ENCODE results near the gene LY6G5C. TPM values are rescaled to one million over a fixed set of nuclear protein-coding genes. Genes with fewer than 3 reads are reported as not detected.

Gene LY6G5C
- total and polyA plus RNA-seq, 9 of the 15 experiments (the other 6 are each of a cell fraction or from before 2014, with no cell fraction given), result 0.10 to 0.67 (median 0.46) TPM; not detected in 4

- TF ChIP-seq, protein P1, sequence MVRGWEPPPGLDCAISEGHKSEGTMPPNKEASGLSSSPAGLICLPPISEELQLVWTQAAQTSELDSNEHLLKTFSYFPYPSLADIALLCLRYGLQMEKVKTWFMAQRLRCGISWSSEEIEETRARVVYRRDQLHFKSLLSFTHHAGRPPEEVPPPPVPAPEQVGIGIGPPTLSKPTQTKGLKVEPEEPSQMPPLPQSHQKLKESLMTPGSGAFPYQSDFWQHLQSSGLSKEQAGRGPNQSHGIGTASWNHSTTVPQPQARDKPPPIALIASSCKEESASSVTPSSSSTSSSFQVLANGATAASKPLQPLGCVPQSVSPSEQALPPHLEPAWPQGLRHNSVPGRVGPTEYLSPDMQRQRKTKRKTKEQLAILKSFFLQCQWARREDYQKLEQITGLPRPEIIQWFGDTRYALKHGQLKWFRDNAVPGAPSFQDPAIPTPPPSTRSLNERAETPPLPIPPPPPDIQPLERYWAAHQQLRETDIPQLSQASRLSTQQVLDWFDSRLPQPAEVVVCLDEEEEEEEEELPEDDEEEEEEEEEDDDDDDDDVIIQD (CRISPR knock-in tag; IDR thresholded peaks at IDR 0.05), result no peak; the same call in 1 of the 2 replicates
- TF ChIP-seq XRCC5 (IDR thresholded peaks at IDR 0.05; ENCODE audit: low read depth, low read length), result 0 out of 2 replicates have a peak, but pooled peaks have one; percentile 61
- 0 out of 2 replicates have a peak, but pooled peaks have one; percentile 49 for TF ChIP-seq NR2C2 (CRISPR knock-in tag; IDR thresholded peaks at IDR 0.05)
- TF ChIP-seq NR2C2 (tag; IDR thresholded peaks at IDR 0.05), result peak; percentile 81
- TF ChIP-seq ZNF354B (CRISPR knock-in tag; IDR thresholded peaks at IDR 0.05), result no peak
- peak; percentile 100 for TF ChIP-seq MTA3 (IDR thresholded peaks at IDR 0.05; ENCODE audit: borderline replicate concordance)
- TF ChIP-seq, protein P2, sequence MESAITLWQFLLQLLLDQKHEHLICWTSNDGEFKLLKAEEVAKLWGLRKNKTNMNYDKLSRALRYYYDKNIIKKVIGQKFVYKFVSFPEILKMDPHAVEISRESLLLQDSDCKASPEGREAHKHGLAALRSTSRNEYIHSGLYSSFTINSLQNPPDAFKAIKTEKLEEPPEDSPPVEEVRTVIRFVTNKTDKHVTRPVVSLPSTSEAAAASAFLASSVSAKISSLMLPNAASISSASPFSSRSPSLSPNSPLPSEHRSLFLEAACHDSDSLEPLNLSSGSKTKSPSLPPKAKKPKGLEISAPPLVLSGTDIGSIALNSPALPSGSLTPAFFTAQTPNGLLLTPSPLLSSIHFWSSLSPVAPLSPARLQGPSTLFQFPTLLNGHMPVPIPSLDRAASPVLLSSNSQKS (CRISPR knock-in tag; IDR thresholded peaks at IDR 0.05), result no peak
- TF ChIP-seq MBD2 (IDR thresholded peaks at IDR 0.05; ENCODE audit: borderline replicate concordance, low read depth), result peak; percentile 95
- TF ChIP-seq XRCC3 (IDR thresholded peaks at IDR 0.05), result no peak
- no peak for TF ChIP-seq ZNF12 (CRISPR knock-in tag; IDR thresholded peaks at IDR 0.05)
- TF ChIP-seq, protein P3, sequence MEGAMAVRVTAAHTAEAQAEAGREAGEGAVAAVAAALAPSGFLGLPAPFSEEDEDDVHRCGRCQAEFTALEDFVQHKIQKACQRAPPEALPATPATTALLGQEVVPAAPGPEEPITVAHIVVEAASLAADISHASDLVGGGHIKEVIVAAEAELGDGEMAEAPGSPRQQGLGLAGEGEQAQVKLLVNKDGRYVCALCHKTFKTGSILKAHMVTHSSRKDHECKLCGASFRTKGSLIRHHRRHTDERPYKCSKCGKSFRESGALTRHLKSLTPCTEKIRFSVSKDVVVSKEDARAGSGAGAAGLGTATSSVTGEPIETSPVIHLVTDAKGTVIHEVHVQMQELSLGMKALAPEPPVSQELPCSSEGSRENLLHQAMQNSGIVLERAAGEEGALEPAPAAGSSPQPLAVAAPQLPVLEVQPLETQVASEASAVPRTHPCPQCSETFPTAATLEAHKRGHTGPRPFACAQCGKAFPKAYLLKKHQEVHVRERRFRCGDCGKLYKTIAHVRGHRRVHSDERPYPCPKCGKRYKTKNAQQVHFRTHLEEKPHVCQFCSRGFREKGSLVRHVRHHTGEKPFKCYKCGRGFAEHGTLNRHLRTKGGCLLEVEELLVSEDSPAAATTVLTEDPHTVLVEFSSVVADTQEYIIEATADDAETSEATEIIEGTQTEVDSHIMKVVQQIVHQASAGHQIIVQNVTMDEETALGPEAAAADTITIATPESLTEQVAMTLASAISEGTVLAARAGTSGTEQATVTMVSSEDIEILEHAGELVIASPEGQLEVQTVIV (CRISPR knock-in tag; IDR thresholded peaks at IDR 0.05; ENCODE audit: borderline replicate concordance), result peak; percentile 91
- peak; percentile 46; the same call in 1 of the 2 replicates for TF ChIP-seq ZEB2 (IDR thresholded peaks at IDR 0.05)
- peak; percentile 84; the same call in 1 of the 2 replicates for TF ChIP-seq ZNF212 (CRISPR knock-in tag; IDR thresholded peaks at IDR 0.05)
- TF ChIP-seq E2F1 (CRISPR knock-in tag; IDR thresholded peaks at IDR 0.05), result peak; percentile 3; the same call in 1 of the 2 replicates
- peak; percentile 39 for TF ChIP-seq EGR1 (conservative IDR thresholded peaks at IDR 0.05)
- peak; percentile 44; the same call in 1 of the 2 replicates for TF ChIP-seq ZSCAN29 (IDR thresholded peaks at IDR 0.05)
- TF ChIP-seq TAF1 (IDR thresholded peaks at IDR 0.05; ENCODE audit: control insufficient read depth, extremely low read depth, insufficient read depth, low read length, severe bottlenecking), result peak; percentile 80
- no peak for TF ChIP-seq ZNF696 (CRISPR knock-in tag; conservative IDR thresholded peaks at IDR 0.05)
- no peak; the same call in none of the 2 replicates for TF ChIP-seq HMGXB4 (CRISPR knock-in tag; IDR thresholded peaks at IDR 0.05)
- TF ChIP-seq NFXL1 (CRISPR knock-in tag; IDR thresholded peaks at IDR 0.05), result no peak
These were observed 22.2 kb upstream of the LY6G5C start, which contains the start of gene ABHD16A (continued) for GRCh38 chr6:31702819-31703716.
